Naive thymus-derived CD4-positive, alpha-beta T cell (primary cell): ENCODE data around the gene DSTN. TPM values are rescaled to one million over a fixed set of nuclear protein-coding genes. Genes with fewer than 3 reads are reported as not detected.
A peak's percentile ranks its signal among the peaks of the same experiment; 100 is the strongest.

Source experiments
- ATAC-seq: fragments of 150-1000 bp; cut with Tn5 transposase; 2 replicates; pipeline ENCODE4 v1.10.0; 2021; ENCODE audit warnings: mild to moderate bottlenecking, moderate library complexity
- CTCF ChIA-PET: fragments of 350-600 bp; sonication (Branson Sonifier 250); formaldehyde crosslinking; loops from one replicate; lab custom pipeline; 2021; ENCODE audit warnings: antibody characterized with exemption; lab: Charles Lee
- POLR2A ChIA-PET: fragments of 350-600 bp; sonication (Branson Sonifier 250); formaldehyde crosslinking; loops from one replicate; lab custom pipeline; 2021; ENCODE audit warnings: antibody characterized with exemption, inconsistent platforms; lab: Charles Lee
- DNase-seq, 9 donors: peaks; one replicate each; pipeline versions ENCODE4 v3.0.0 to v3.0.0-alpha.2; 2020 to 2022; ENCODE audit warnings: mixed read lengths in 1 of 9
- H3K27ac ChIP-seq: one replicate; pipeline ENCODE4 v1.7.0; 2013; ENCODE audit warnings: mild to moderate bottlenecking, low read depth, low read length, moderate library complexity
- H3K27me3 ChIP-seq, 2 donors: one replicate each; pipeline ENCODE4 v1.7.0; 2013; ENCODE audit warnings: low read length in 2 of 2, mild to moderate bottlenecking in 2 of 2, moderate library complexity in 2 of 2; ENCODE audit not compliant: control insufficient read depth in 2 of 2, insufficient read depth in 2 of 2
- H3K36me3 ChIP-seq, 3 experiments: 1 replicate in 2 of 3; 2 replicates in 1 of 3; pipeline ENCODE4 v1.7.0; 2013; ENCODE audit warnings: low read length in 3 of 3, mild to moderate bottlenecking in 3 of 3, moderate library complexity in 1 of 3; ENCODE audit not compliant: insufficient read depth in 3 of 3, control insufficient read depth in 2 of 3
- H3K4me1 ChIP-seq, 2 donors: one replicate each; pipeline ENCODE4 v1.7.0; 2013; ENCODE audit warnings: low read length in 2 of 2, mild to moderate bottlenecking in 2 of 2, moderate library complexity in 1 of 2; ENCODE audit not compliant: control insufficient read depth in 2 of 2, insufficient read depth in 2 of 2
- H3K4me3 ChIP-seq: 2 replicates; pipeline ENCODE4 v1.7.0; 2013; ENCODE audit warnings: mild to moderate bottlenecking, low read length
- H3K9me3 ChIP-seq, 3 experiments: 1 replicate in 2 of 3; 2 replicates in 1 of 3; pipeline ENCODE4 v1.7.0; 2013; ENCODE audit warnings: low read length in 3 of 3; ENCODE audit not compliant: control insufficient read depth in 2 of 3
- H3K27ac Mint-ChIP-seq, 9 donors: one replicate each; pipeline ENCODE4 v1.8.0; 2020 to 2022; ENCODE audit warnings: mixed read lengths in 9 of 9, mild to moderate bottlenecking in 8 of 9, moderate library complexity in 5 of 9, inconsistent platforms in 2 of 9
- H3K27me3 Mint-ChIP-seq, 5 donors: one replicate each; pipeline ENCODE4 v1.8.0; 2021 to 2022; ENCODE audit warnings: mixed read lengths in 5 of 5, mild to moderate bottlenecking in 1 of 5
- H3K36me3 Mint-ChIP-seq, 5 donors: one replicate each; pipeline ENCODE4 v1.8.0; 2020 to 2022; ENCODE audit warnings: mixed read lengths in 5 of 5, mild to moderate bottlenecking in 3 of 5, inconsistent platforms in 1 of 5
- H3K4me1 Mint-ChIP-seq, 7 donors: one replicate each; pipeline ENCODE4 v1.8.0; 2020 to 2022; ENCODE audit warnings: mixed read lengths in 7 of 7, mild to moderate bottlenecking in 3 of 7, inconsistent platforms in 1 of 7
- H3K4me3 Mint-ChIP-seq, 10 donors: one replicate each; pipeline ENCODE4 v1.8.0; 2020 to 2022; ENCODE audit warnings: mild to moderate bottlenecking in 10 of 10, mixed read lengths in 10 of 10, moderate library complexity in 6 of 10, inconsistent platforms in 2 of 10
- H3K9me3 Mint-ChIP-seq, 11 donors: one replicate each; pipeline ENCODE4 v1.8.0; 2020 to 2022; ENCODE audit warnings: mixed read lengths in 11 of 11, mild to moderate bottlenecking in 4 of 11, inconsistent platforms in 1 of 11, moderate library complexity in 1 of 11
- intact Hi-C, 2 donors: fragments of 100-400 bp; cut with micrococcal nuclease; formaldehyde crosslinking; loops; one replicate each; pipeline ENCODE4 v1.15.1; 2023
- polyA plus RNA-seq, 2 donors: library from polyadenylated mRNA; unstranded; fragments of 300-500 nt; fragmentation: Illumina TruSeq; gene quantifications; one replicate each; pipeline ENCODE4 v1.2.3, GENCODE V29; 2021
- total RNA-seq, 6 experiments: library from RNA in 5 of 6; stranded (reverse) in 5 of 6; gene quantifications; 1 replicate in 5 of 6; 2 replicates in 1 of 6; pipeline ENCODE4 v1.2.3 and lab custom pipeline; 2021 to 2026

DSTN gene
- total and polyA plus RNA-seq, 7 experiments from 2014 or later = 28.7 to 113 (median 38.7) TPM

DNA sequence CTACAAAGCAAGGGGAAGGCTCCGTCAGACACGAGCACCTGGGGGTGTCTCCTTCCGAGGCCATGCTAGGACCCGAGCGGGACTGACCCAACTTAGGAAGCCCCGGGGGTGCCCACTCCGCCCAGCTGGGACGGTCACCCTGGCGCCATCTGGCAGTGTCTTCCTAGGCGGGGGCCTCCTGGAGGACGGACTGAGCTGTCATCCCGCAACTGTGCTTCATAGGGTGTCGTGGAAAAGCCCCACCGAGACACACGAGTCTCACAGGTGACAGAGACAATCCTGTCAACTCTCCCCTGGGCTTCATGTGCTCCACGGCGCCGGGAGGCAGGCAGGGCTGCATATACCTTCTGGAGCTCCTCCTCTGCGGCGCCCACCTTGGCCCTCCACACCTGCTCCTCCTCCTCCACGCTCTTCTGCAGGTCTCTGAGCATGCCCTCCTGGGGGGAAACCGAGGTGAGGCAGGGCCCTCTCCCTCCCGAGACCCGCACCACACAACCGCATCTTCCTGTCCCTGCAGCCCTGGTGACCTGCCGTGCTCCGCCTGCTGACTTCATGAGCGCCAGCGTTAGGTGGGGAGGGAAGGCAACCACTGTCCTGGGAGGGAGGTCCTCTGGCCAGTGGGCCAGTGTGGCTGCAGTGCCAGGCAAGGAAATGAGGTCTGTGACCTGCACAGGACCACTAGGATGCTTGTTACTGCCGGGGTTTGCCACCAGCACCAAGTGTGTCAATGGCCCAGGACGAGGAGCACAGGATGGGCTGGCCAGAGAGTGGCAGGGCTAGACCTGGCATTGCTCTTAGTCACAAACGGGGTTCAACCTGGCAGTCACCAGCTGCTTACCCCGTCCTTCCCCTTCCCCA is 50.7 kb downstream of the DSTN start:
- intact Hi-C loops = no loop called here
- no peak overlapping the region for H3K27ac ChIP-seq
- ChIA-PET CTCF (interaction anchor here (1.5 kb wide), 1 partner anchor 84 kb away, joined by 5 read pairs; no protein-coding TSS in a partner anchor), POLR2A (no interaction called here)
- no peaks in the 10 kb centered on the region for H3K4me1 ChIP-seq
- peaks cover 0 to 74% (median 0%) of the 10 kb centered on the region in 3 experiments for H3K36me3 ChIP-seq
- Mint-ChIP-seq H3K4me3 (no peak overlapping the region), H3K9me3 (no peaks in the 10 kb centered on the region), H3K27me3 (no peaks in the 10 kb centered on the region), H3K27ac (peak overlapping the region in 1 of 9 donors; percentile 2), H3K36me3 (peaks cover 0 to 35% (median 0%) of the 10 kb centered on the region in 5 donors), H3K4me1 (no peaks in the 10 kb centered on the region)
- no peaks in the 10 kb centered on the region for H3K27me3 ChIP-seq
- no peak overlapping the region for H3K4me3 ChIP-seq
- no peak for DNase-seq
- no peak for ATAC-seq
- H3K9me3 ChIP-seq = no peaks in the 10 kb centered on the region

DNA sequence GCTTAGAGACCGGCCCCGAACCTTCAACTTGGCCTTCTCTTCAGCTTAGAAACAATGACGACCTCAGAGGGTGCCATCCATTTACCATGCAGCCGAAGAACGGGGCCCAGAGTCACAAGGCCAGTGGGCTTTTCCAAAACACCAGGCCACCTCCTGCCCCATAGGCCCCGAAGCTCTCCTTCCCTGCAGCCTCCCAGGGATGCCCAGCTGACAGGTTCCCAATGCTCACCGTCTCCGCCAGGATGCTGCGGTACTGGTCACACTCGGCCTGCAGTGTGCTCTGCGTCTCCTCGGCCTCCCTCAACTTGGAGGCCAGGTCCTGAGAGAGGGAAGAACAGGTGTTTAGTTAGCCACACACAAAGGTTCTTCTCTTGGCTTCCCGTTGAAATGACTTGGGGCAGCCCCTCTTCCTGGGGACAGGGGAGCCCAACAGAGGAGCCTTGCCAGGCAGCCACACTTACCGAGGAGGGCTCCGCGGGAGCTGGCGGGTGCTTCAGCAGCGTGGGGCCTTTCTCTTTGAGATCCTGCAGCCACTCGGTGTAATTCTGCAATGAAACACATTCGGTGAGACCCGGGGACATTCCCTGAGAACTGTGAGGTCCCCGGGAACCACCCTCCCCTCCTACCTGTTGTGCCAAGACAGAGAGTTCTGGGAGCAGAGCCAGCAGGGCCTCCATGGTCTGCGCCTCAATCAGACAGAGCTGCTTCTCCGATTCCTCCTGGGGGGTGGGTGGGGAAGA is 51.5 kb downstream of the DSTN start:
- Histone ChIP-seq H3K36me3 (peaks cover 0 to 76% (median 0%) of the 10 kb centered on the region in 3 experiments), H3K27me3 (no peaks in the 10 kb centered on the region), H3K4me1 (no peaks in the 10 kb centered on the region), H3K27ac (no peak overlapping the region), H3K4me3 (no peak overlapping the region), H3K9me3 (no peaks in the 10 kb centered on the region)
- H3K4me3 Mint-ChIP-seq = no peak overlapping the region
- H3K36me3 Mint-ChIP-seq = peaks cover 0 to 39% (median 4%) of the 10 kb centered on the region in 5 donors
- H3K27me3 Mint-ChIP-seq = no peaks in the 10 kb centered on the region
- H3K4me1 Mint-ChIP-seq = no peaks in the 10 kb centered on the region
- intact Hi-C loops = no loop called here
- H3K9me3 Mint-ChIP-seq = no peaks in the 10 kb centered on the region
- ChIA-PET CTCF (interaction anchor here (1.5 kb wide), 1 partner anchor 85 kb away, joined by 5 read pairs; no protein-coding TSS in a partner anchor), POLR2A (no interaction called here)
- DNase-seq = peak in 1 of 9 donors; percentile 3
- ATAC-seq = no peak
- H3K27ac Mint-ChIP-seq = no peak overlapping the region

DNA sequence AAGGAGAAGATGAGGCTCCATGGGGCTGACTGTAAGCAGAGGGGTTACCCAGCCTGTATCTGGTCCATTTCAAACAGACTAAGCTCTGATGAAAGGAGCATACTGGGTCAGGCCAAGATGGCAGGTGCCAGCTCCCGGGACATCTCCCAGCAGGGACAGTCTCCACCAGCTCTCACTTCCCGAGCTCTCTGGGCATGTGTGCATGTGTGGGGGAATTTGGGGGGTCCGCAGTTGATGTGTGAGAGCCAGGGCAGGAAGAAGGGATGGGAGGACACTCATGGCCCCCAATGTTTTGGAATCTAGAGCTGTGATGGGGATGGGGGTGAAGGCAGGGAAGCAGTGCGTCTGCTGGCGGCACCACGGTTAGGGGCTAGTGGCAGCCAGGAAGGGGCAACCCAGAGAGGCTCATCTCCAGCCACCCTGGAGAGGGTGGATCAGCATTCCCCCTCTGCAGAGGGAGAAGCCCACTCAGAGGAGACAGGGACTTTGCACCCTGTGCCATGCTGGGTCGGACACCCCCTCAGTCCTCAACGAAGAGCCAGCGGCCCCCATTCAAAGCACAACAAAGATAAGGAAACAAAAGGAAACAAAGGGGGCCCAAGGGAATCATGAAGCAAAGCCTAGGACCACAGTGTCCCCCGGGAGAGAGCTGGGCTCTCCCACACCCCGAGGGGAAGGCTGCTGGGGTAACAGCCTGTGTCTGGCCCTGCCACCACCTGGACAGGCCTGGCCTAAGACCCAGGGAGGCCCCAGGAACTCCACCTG is 52.4 kb downstream of the DSTN start:
- Histone ChIP-seq H3K4me1 (no peaks in the 10 kb centered on the region), H3K27ac (no peak overlapping the region), H3K4me3 (no peak overlapping the region), H3K27me3 (no peaks in the 10 kb centered on the region), H3K9me3 (no peaks in the 10 kb centered on the region), H3K36me3 (peaks cover 0 to 85% (median 0%) of the 10 kb centered on the region in 3 experiments)
- Mint-ChIP-seq H3K4me1 (no peaks in the 10 kb centered on the region), H3K27ac (peak overlapping the region in 2 of 9 donors; percentile 38 to 64), H3K4me3 (no peak overlapping the region), H3K9me3 (no peaks in the 10 kb centered on the region), H3K27me3 (no peaks in the 10 kb centered on the region), H3K36me3 (peaks cover 0 to 39% (median 4%) of the 10 kb centered on the region in 5 donors)
- ATAC-seq = no peak
- ChIA-PET POLR2A (no interaction called here), CTCF (interaction anchor here (1.5 kb wide), 1 partner anchor 85 kb away, joined by 5 read pairs; no protein-coding TSS in a partner anchor)
- peak in 1 of 9 donors; percentile 3 for DNase-seq
- intact Hi-C loops = no loop called here

DNA sequence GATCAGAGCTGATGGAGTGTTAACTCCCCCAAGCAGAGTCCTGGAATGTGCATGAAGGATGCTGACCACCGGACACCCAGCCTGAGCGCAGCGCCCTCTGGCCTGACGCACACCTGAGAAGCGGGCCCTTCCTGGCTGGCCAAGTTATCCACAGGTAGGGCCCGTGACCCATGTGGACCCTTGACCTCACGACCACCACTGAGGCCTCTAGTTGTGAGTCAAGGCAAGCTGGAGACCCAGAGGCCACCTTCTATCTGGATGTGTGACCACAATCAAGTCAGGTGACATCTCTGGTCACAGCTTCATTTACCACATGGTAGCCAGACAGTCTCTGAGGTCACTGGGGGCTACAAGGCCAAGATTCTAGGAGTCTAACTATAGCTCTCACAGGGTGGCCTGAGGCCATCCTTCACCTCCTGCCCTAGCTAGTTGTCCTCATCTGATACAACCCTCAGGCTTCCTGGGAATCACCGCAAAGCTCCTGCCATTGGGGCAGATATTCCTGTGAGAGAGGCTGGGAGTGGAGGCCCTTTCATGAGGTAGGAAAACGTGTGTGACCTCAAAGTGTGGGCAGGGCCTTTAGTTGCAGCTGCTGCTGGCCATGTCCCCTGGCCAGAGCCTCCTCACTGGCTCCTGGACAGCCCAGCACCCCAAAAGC is 53.1 kb downstream of the DSTN start:
- ATAC-seq (no peak), DNase-seq (peak in 1 of 9 donors; percentile 2)
- Mint-ChIP-seq H3K36me3 (peaks cover 0 to 39% (median 4%) of the 10 kb centered on the region in 5 donors), H3K9me3 (no peaks in the 10 kb centered on the region), H3K4me1 (no peaks in the 10 kb centered on the region), H3K27ac (no peak overlapping the region), H3K4me3 (no peak overlapping the region), H3K27me3 (no peaks in the 10 kb centered on the region)
- no peaks in the 10 kb centered on the region for H3K9me3 ChIP-seq
- no peaks in the 10 kb centered on the region for H3K4me1 ChIP-seq
- intact Hi-C loops = no loop called here
- ChIA-PET POLR2A (no interaction called here), CTCF (no interaction called here)
- no peaks in the 10 kb centered on the region for H3K27me3 ChIP-seq
- H3K27ac ChIP-seq = no peak overlapping the region
- H3K36me3 ChIP-seq = peaks cover 0 to 90% (median 0%) of the 10 kb centered on the region in 3 experiments
- no peak overlapping the region for H3K4me3 ChIP-seq

DNA sequence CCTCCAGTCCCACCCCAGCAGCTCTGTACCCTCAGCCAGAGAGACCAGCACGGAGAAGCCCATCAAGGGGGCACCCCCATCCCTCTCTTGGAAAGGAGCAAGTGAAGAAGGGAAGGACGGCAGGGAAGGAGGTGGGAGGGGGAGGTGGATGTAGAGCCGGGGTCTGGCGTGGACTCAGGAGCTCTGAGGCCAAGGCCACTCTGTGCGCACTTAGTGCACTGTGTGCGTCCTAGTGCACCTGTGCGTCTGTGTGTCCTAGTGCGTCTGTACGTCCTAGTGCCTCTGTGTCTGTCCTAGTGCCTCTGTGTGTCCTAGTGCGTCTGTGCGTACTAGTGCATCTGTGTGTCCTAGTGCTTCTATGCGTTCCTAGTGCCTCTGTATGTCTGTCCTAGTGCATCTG is 54.2 kb downstream of the DSTN start:
- Mint-ChIP-seq H3K27ac (peak overlapping the region in 1 of 9 donors; percentile 56), H3K4me1 (peaks cover 0 to 2% (median 0%) of the 10 kb centered on the region in 7 donors), H3K4me3 (no peak overlapping the region), H3K9me3 (no peaks in the 10 kb centered on the region), H3K36me3 (peaks cover 0 to 35% (median 10%) of the 10 kb centered on the region in 5 donors), H3K27me3 (no peaks in the 10 kb centered on the region)
- DNase-seq (no peak), ATAC-seq (no peak)
- no peak overlapping the region for H3K27ac ChIP-seq
- no peak overlapping the region for H3K4me3 ChIP-seq
- no peaks in the 10 kb centered on the region for H3K9me3 ChIP-seq
- ChIA-PET CTCF (no interaction called here), POLR2A (no interaction called here)
- intact Hi-C loops = no loop called here
- no peaks in the 10 kb centered on the region for H3K4me1 ChIP-seq
- no peaks in the 10 kb centered on the region for H3K27me3 ChIP-seq
- H3K36me3 ChIP-seq = peaks cover 0 to 83% (median 0%) of the 10 kb centered on the region in 3 experiments
